NOMO-1 treated with dmso at 0.1 percent for 144 hours (cell line): ENCODE data around the gene PSD4.
A peak's percentile ranks its signal among the peaks of the same experiment; 100 is the strongest.
"Not testable (repeated sequence)": the region's sequence is repeated elsewhere in the genome, so short reads cannot be mapped to it uniquely, and the experiment has no call there.

Experiments used
- DNase-seq: peaks from one replicate; lab custom pipeline; 2025; ENCODE audit not compliant: unreplicated experiment; lab: John Stamatoyannopoulos, UW

The PSD4 gene

GRCh38 chr2:113235347-113236226 lies 61.8 kb downstream of the PSD4 start:
- DNase-seq: not testable (repeated sequence)

GRCh38 chr2:113236367-113237159 lies 62.8 kb downstream of the PSD4 start:
- DNase-seq: no peak

DNA sequence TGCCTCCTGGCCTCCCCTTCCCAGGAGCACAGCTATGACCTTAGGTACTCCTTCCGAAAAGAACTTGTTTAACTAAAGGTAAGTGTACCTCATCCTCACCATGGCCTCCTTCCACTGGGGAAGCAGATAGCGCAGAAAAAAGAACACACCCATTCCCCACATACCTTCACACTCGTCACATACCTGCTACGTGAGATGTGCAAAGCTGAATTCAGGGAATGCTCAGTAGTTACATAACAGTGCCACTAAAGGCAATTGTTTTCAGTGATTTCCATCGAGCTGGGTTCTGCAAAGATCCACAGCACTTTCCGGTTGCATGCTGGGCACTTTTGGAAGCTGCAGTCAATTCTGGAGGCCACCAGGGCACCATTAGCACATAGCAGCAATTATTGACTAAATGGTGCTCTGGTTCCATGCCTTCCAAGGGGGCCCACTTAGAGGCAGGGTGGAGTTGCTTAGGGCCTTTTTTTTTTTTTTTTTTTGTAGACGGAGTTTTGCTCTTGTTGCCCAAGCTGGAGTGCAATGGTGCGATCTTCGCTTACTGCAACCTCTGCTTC lies 63.9 kb downstream of the PSD4 start:
- DNase-seq: no peak

DNA sequence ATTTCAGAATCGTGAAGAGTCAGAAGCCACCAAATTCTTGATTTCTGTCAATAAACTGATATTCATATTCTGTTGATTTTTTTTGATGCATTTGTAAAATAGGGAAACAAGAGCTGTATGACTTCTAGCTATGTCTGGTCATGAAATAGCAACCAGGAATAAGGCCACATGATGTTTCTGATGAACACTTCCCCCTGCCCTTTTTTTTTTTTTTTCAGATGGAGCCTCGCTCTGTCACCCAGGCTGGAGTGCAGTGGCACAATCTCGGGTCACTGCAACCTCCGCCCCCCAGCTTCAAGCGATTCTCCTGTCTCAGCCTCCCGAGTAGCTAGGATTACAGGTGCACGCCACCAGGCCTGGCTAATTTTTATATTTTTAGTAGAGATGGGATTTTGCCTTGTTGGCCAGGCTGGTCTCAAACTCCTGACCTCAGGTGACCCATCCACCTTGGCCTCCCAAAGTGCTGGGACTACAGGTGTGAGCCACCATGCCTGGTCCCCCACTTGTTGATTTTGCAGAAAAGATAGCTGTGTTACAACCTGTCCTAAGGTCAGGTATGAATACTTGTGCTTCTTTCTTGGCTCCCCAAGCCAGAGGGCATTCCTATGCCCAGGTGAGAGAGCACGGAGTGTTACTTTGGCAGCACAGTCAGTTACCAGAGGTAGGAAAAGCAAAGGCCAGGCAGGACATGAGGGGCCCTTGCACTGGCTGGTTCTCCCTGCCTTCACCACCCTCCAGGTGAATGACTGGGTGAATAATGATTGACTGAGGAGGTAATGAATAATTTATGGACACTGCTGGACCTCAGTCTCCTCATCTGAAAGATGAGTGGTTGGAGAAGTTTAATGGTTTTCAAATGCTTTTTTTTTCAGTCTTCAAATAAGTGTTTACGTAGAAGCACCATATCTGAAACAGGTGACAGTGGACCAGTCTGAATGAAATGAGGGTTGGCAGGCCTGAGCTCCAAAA lies 65.4 kb downstream of the PSD4 start:
- DNase-seq: no peak

- DNase-seq: no peak
Measured at GRCh38 chr2:113240150-113240914, 66.6 kb downstream of the PSD4 start.

GRCh38 chr2:113240915-113241911 lies 67.4 kb downstream of the PSD4 start:
- DNase-seq: peak; percentile 21

DNA sequence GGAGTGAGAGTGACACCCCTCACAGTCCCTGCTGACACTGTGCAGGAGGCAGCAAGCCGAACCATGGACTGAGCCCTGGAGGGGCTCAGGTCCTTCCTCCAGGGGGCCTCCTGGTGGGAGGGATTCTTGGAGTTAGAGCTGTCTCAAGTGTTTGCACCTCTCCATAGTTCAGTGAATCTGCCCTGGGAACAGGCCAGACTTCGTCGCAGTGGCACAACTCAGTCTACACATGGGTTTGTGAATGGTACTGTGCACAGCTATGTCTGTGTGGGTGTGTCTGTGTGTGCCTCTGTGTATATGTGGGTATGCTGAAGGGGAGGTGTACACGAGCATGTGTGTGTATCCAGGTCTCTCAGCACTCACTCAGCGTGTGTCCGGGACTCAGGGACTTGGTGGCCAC lies 68.6 kb downstream of the PSD4 start:
- DNase-seq: no peak

- no peak for DNase-seq
Measured at GRCh38 chr2:113245276-113245711, 71.5 kb downstream of the PSD4 start.

GRCh38 chr2:113246606-113247005 lies 72.8 kb downstream of the PSD4 start:
- DNase-seq: no peak

DNA sequence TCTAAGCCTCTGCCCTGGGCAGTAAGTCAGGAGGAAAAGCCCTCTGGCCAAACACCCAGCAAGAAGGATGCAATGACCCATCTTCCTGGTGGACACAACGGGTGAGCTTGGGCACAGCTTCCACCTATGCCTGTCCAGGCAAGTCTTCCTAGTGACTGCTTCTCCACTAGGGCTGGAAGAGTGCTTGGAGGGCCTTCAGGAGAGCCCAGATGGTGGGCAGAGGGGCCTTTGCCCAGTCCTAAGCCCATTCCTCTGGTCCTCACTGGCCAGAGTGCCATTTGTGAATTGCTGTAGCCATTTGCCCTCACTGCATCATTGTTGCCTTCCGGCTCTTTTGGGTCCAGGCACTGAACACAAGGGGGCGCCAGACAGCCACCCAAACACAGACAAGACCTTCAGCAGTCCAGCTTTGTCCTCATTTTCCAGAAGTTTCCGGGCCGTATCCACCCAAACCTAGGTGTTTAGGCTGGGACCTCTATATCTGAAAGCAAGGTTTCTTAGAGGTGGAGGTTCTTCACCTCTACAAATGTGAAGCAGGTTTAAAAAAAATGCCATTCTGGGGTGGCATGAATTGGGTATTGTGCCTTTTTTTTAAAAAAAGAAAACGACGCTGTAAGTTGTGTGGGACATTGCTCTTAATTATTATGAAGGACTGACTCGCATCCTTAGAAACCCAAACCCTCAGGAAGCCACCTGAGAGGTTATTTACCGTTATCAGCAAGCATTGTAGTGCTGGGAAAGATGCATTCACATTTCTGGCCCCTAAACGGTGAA lies 75.4 kb downstream of the PSD4 start:
- peak; percentile 35 for DNase-seq

DNA sequence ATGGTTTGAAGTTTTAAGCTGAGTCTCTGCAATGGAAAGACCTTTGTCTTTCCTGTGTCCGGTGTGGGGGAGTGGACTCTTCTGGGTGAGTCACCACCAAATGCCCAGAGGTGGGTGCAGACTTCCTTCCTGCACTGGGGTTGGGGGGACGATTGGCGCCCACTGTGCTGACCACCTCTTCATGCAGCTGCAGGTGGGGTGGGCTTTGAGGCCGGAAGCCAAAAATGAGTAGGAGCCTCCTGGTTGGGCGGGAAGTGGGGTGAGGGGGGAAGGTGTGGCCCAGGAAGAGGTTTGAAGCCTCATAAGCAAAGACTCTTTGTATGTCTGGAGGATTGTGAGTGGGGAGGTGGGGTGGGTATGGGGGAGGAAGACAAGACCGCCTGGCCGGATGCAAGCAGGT lies 77.3 kb downstream of the PSD4 start:
- DNase-seq: no peak

GRCh38 chr2:113252047-113252590 lies 78.3 kb downstream of the PSD4 start:
- DNase-seq: no peak

- DNase-seq: no peak
Measured at GRCh38 chr2:113253453-113253852, 79.7 kb downstream of the PSD4 start.

- no peak for DNase-seq
Measured at GRCh38 chr2:113255140-113256070, 81.6 kb downstream of the PSD4 start.

- DNase-seq: peak; percentile 31
Measured at GRCh38 chr2:113257516-113258264, 83.9 kb downstream of the PSD4 start.
